Endothelial cell of umbilical vein (primary cell): ENCODE results near the gene OMA1. TPM values are rescaled to one million over a fixed set of nuclear protein-coding genes. Genes with fewer than 3 reads are reported as not detected.

Experiments
- BruUV-seq: library from RNA; stranded (reverse); fragments of 400-500 nt; replicated peaks from 2 replicates; lab custom pipeline; 2021; lab: Mats Ljungman, UMichigan
- CTCF ChIA-PET: fragments of 300-600, 350-600 bp; sonication (Branson Sonifier 250); formaldehyde crosslinking; loops from one replicate; lab custom pipeline; 2021; ENCODE audit warnings: antibody characterized with exemption, inconsistent platforms; lab: Charles Lee
- POLR2A ChIA-PET: fragments of 300-600, 350-600 bp; sonication (Branson Sonifier 250); formaldehyde crosslinking; loops from one replicate; lab custom pipeline; 2021; ENCODE audit warnings: antibody characterized with exemption, inconsistent platforms; lab: Charles Lee
- DNase-seq: peaks from one replicate; pipeline ENCODE4 v3.0.0-alpha.2; 2011; ENCODE audit warnings: low read depth, low spot score
- FAIRE-seq: peaks from 2 replicates; lab custom pipeline; 2011; peaks lifted over from hg19 to GRCh38; lab: Jason Lieb, UNC
- H2AFZ ChIP-seq: 2 replicates; pipeline ENCODE4 v1.6.0; 2012; ENCODE audit warnings: low read depth, low read length, control low read depth, inconsistent platforms
- H3K27ac ChIP-seq: 2 replicates; pipeline ENCODE4 v1.5.1; 2011; ENCODE audit warnings: low read depth, mild to moderate bottlenecking, control low read depth, low read length, moderate library complexity; ENCODE audit not compliant: insufficient read depth
- H3K27me3 ChIP-seq, 2 experiments: 2 replicates each; pipeline versions ENCODE4 v1.6.0 to v1.6.1; 2011; ENCODE audit warnings: low read length in 2 of 2, mixed read lengths in 1 of 2; ENCODE audit not compliant: control insufficient read depth in 2 of 2, insufficient read depth in 2 of 2
- H3K36me3 ChIP-seq, 2 experiments: 2 replicates in 1 of 2; 3 replicates in 1 of 2; pipeline ENCODE4 v1.5.1; 2011; ENCODE audit warnings: low read length in 2 of 2, mild to moderate bottlenecking in 1 of 2, moderate library complexity in 1 of 2; ENCODE audit not compliant: control insufficient read depth in 2 of 2, insufficient read depth in 2 of 2; ENCODE audit errors: extremely low read depth in 1 of 2
- H3K4me1 ChIP-seq: 3 replicates; pipeline ENCODE4 v1.5.1; 2011; ENCODE audit warnings: mild to moderate bottlenecking, low read length; ENCODE audit not compliant: control insufficient read depth, insufficient read depth; ENCODE audit errors: extremely low read depth
- H3K4me2 ChIP-seq: 2 replicates; pipeline ENCODE4 v1.6.1; 2011; ENCODE audit warnings: low read length, control low read depth, mixed read lengths; ENCODE audit not compliant: insufficient read depth
- H3K4me3 ChIP-seq, 3 experiments: fragments of 200-600 bp in 1 of 3; sonication (generic), shearing (Covaris generic) in 1 of 3; replicated peaks in 1 of 3; 2 replicates each; pipeline ENCODE4 v1.5.1; 2011 to 2016; ENCODE audit warnings: control low read depth in 3 of 3, low read length in 3 of 3, mild to moderate bottlenecking in 2 of 3, inconsistent platforms in 1 of 3, low read depth in 1 of 3, moderate library complexity in 1 of 3; ENCODE audit not compliant: insufficient read depth in 1 of 3
- H3K79me2 ChIP-seq: 2 replicates; pipeline ENCODE4 v1.6.0; 2012; ENCODE audit warnings: low read length, inconsistent platforms; ENCODE audit not compliant: control insufficient read depth, insufficient read depth
- H3K9ac ChIP-seq: replicated peaks from 2 replicates; pipeline ENCODE3; 2011; ENCODE audit warnings: low read length, control low read depth; ENCODE audit not compliant: insufficient read depth; ENCODE audit errors: extremely low read depth
- H3K9me1 ChIP-seq: replicated peaks from 3 replicates; pipeline ENCODE4 v1.6.0; 2011; ENCODE audit warnings: mild to moderate bottlenecking, low read length; ENCODE audit not compliant: control insufficient read depth, insufficient read depth; ENCODE audit errors: extremely low read depth
- H3K9me3 ChIP-seq: replicated peaks from 2 replicates; pipeline ENCODE4 v1.5.1; 2012; ENCODE audit warnings: low read length, inconsistent platforms; ENCODE audit not compliant: control insufficient read depth, insufficient read depth
- H4K20me1 ChIP-seq: replicated peaks from 2 replicates; pipeline ENCODE3; 2011; ENCODE audit warnings: mild to moderate bottlenecking, low read length; ENCODE audit not compliant: control insufficient read depth, insufficient read depth; ENCODE audit errors: extremely low read depth
- EZH2 ChIP-seq: IDR thresholded peaks from 2 replicates; pipeline ENCODE4 v1.6.1; 2012; ENCODE audit warnings: borderline replicate concordance, low read depth, mild to moderate bottlenecking, moderate library complexity, low read length, inconsistent platforms; ENCODE audit not compliant: severe bottlenecking
- FOS ChIP-seq: IDR thresholded peaks from 2 replicates; pipeline ENCODE4 v1.6.1; 2011; ENCODE audit warnings: mild to moderate bottlenecking, low read length, moderate library complexity, borderline replicate concordance; ENCODE audit not compliant: insufficient read depth
- GATA2 ChIP-seq: IDR thresholded peaks from 2 replicates; pipeline ENCODE4 v1.7.0; 2011; ENCODE audit warnings: low read depth, mild to moderate bottlenecking, moderate library complexity, mixed read lengths, low read length; ENCODE audit not compliant: insufficient read length, insufficient read depth
- JUN ChIP-seq: IDR thresholded peaks from 2 replicates; pipeline ENCODE4 v1.6.1; 2011; ENCODE audit warnings: borderline replicate concordance, low read depth; ENCODE audit not compliant: insufficient read length, insufficient read depth
- MYC ChIP-seq: IDR thresholded peaks from one replicate; pipeline ENCODE4 v1.6.1; 2011; ENCODE audit warnings: mild to moderate bottlenecking, low read depth, low read length
- POLR2A ChIP-seq: IDR thresholded peaks from 2 replicates; pipeline ENCODE4 v1.6.1; 2012; ENCODE audit warnings: low read depth, mild to moderate bottlenecking, control low read depth, low read length
- POLR2AphosphoS5 ChIP-seq: IDR thresholded peaks from 2 replicates; pipeline ENCODE4 v1.6.1; 2012; ENCODE audit warnings: low read depth, mild to moderate bottlenecking, control low read depth, low read length, moderate library complexity; ENCODE audit not compliant: insufficient read depth
- dilution Hi-C: fragments of 300-500 bp; cut with MboI; formaldehyde crosslinking; loops from one replicate; pipeline ENCODE4 v1.15.0; 2019; ENCODE audit warnings: low sequenced_read_pairs; ENCODE audit not compliant: extremely low pct_ligation_motif_present
- intact Hi-C: fragments of 100-400 bp; cut with micrococcal nuclease; formaldehyde crosslinking; loops from one replicate; pipeline ENCODE4 v1.10.0; 2022
- polyA plus RNA-seq, 4 experiments: library from polyadenylated mRNA; depleted of rRNA in 3 of 4; stranded (reverse) in 3 of 4; unstranded in 1 of 4; fragments of >200 nt; gene quantifications; 2 replicates each; pipeline versions ENCODE4 v1.2.1 to v1.2.3, GENCODE V29; 2011 to 2012; ENCODE audit warnings: missing spikeins in 1 of 4
- total RNA-seq: library from RNA; stranded (reverse); gene quantifications from 2 replicates; pipeline ENCODE4 v1.2.3, GENCODE V29; 2021
- TF ChIP-seq, protein P1 (sequence below), 2 donors: IDR thresholded peaks; 1 replicate in 1 of 2; 2 replicates in 1 of 2; pipeline ENCODE4 v1.5.1; 2011; ENCODE audit warnings: low read length in 2 of 2, mild to moderate bottlenecking in 2 of 2, moderate library complexity in 2 of 2, control low read depth in 1 of 2, inconsistent platforms in 1 of 2, low read depth in 1 of 2; ENCODE audit not compliant: insufficient read depth in 1 of 2; ENCODE audit errors: extremely low read depth in 1 of 2
- TF ChIP-seq, protein P2 (sequence below): IDR thresholded peaks from 2 replicates; pipeline ENCODE4 v1.6.1; 2011; ENCODE audit not compliant: insufficient read depth, insufficient read length

OMA1 gene
- total and polyA plus RNA-seq, 2 donors (not counting 3 experiments of a cell fraction or from before 2014, with no cell fraction given), result 4.0 to 4.6 TPM

DNA sequence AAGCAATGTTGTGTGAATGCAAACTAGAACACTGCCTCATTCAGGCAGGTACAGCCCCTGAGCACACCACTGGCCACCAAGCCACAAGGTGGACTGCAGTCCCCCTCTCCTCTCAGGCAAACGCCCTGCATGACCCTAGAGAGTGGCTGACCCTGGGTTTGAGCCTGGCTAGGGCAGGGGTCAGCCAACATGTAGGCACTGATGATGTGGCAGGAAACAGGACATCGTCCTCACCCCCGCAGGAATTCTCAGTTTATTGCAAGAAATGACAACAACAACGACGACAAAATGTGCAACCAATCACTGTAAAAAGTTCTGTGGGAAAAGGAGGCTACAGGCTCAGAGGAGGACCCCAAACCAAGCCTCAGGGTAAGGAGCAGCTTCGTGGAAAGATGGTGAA lies 81.3 kb downstream of the OMA1 start:
- Histone ChIP-seq H3K27me3 (no peaks in the 10 kb centered on the region), H3K9ac (no peak overlapping the region), H3K27ac (no peak overlapping the region), H3K36me3 (no peaks in the 10 kb centered on the region), H3K4me1 (no peaks in the 10 kb centered on the region), H3K4me2 (no peak overlapping the region), H3K79me2 (no peaks in the 10 kb centered on the region), H2AFZ (no peak overlapping the region), H3K9me1 (no peaks in the 10 kb centered on the region), H3K9me3 (no peaks in the 10 kb centered on the region), H3K4me3 (no peak overlapping the region), H4K20me1 (no peaks in the 10 kb centered on the region)
- POLR2A ChIA-PET, result no interaction called here
- DNase-seq (no peak), FAIRE-seq (no peak)
- dilution Hi-C loops, result no loop called here
- TF ChIP-seq POLR2A (no peak), EZH2 (no peak), FOS (no peak), GATA2 (no peak), JUN (no peak), MYC (no peak), POLR2AphosphoS5 (no peak)
- TF ChIP-seq, protein P1, sequence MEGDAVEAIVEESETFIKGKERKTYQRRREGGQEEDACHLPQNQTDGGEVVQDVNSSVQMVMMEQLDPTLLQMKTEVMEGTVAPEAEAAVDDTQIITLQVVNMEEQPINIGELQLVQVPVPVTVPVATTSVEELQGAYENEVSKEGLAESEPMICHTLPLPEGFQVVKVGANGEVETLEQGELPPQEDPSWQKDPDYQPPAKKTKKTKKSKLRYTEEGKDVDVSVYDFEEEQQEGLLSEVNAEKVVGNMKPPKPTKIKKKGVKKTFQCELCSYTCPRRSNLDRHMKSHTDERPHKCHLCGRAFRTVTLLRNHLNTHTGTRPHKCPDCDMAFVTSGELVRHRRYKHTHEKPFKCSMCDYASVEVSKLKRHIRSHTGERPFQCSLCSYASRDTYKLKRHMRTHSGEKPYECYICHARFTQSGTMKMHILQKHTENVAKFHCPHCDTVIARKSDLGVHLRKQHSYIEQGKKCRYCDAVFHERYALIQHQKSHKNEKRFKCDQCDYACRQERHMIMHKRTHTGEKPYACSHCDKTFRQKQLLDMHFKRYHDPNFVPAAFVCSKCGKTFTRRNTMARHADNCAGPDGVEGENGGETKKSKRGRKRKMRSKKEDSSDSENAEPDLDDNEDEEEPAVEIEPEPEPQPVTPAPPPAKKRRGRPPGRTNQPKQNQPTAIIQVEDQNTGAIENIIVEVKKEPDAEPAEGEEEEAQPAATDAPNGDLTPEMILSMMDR (IDR thresholded peaks at IDR 0.05; ENCODE audit: extremely low read depth in 1 of 2, insufficient read depth in 1 of 2, low read depth in 1 of 2, low read length in 2 of 2), result no peak
- TF ChIP-seq, protein P2, sequence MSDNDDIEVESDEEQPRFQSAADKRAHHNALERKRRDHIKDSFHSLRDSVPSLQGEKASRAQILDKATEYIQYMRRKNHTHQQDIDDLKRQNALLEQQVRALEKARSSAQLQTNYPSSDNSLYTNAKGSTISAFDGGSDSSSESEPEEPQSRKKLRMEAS, result no peak
- intact Hi-C loops, result no loop called here
- BruUV-seq, result no TSS peak
- CTCF ChIA-PET, result no interaction called here
